ENCODE results near the gene CD244. TPM values are rescaled to one million over a fixed set of nuclear protein-coding genes. Genes with fewer than 3 reads are reported as not detected.

Gene CD244
- polyA plus RNA-seq, 3 donors, result 62.2 to 116 (median 106) TPM

- 100% methylated on average over 1 of the region's 2 CpGs for WGBS (ENCODE audit: insufficient coverage)
- H2AFZ ChIP-seq (ENCODE audit: insufficient read depth, low read depth, low read length, poor library complexity, severe bottlenecking), result no peak overlapping the region
- H3K4me1 ChIP-seq (ENCODE audit: control insufficient read depth in 1 of 2, insufficient read depth in 2 of 2, low read length in 2 of 2), result peaks cover 34 to 43% of the 10 kb centered on the region in 2 donors
- no peak overlapping the region for H3K27ac Mint-ChIP-seq
- H3K27me3 Mint-ChIP-seq (ENCODE audit: low read depth in 3 of 3), result peaks cover 0 to 2% (median 1%) of the 10 kb centered on the region in 3 donors
- H3K36me3 ChIP-seq (replicated peaks in 1 of 2; ENCODE audit: control insufficient read depth in 1 of 2, insufficient read depth in 2 of 2, low read length in 2 of 2), result peaks cover 45 to 68% of the 10 kb centered on the region in 2 donors
- peaks cover 0 to 1% (median 0%) of the 10 kb centered on the region in 7 donors for H3K9me3 Mint-ChIP-seq
- no peak overlapping the region for H3K27ac ChIP-seq (ENCODE audit: low read depth in 1 of 2, low read length in 2 of 2)
- TF ChIP-seq, protein P1, sequence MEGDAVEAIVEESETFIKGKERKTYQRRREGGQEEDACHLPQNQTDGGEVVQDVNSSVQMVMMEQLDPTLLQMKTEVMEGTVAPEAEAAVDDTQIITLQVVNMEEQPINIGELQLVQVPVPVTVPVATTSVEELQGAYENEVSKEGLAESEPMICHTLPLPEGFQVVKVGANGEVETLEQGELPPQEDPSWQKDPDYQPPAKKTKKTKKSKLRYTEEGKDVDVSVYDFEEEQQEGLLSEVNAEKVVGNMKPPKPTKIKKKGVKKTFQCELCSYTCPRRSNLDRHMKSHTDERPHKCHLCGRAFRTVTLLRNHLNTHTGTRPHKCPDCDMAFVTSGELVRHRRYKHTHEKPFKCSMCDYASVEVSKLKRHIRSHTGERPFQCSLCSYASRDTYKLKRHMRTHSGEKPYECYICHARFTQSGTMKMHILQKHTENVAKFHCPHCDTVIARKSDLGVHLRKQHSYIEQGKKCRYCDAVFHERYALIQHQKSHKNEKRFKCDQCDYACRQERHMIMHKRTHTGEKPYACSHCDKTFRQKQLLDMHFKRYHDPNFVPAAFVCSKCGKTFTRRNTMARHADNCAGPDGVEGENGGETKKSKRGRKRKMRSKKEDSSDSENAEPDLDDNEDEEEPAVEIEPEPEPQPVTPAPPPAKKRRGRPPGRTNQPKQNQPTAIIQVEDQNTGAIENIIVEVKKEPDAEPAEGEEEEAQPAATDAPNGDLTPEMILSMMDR (IDR thresholded peaks at IDR 0.05), result no peak
- H3K4me3 Mint-ChIP-seq, result no peak overlapping the region
- no peak overlapping the region for H3K9ac ChIP-seq (ENCODE audit: insufficient read depth, low read length, poor library complexity, severe bottlenecking)
- DNase-seq, result no peak
- no peaks in the 10 kb centered on the region for H3K27me3 ChIP-seq (ENCODE audit: control insufficient read depth in 2 of 2, insufficient read depth in 2 of 2, low read length in 2 of 2)
- H3K36me3 Mint-ChIP-seq, result peaks cover 65 to 89% of the 10 kb centered on the region in 2 donors
- H3K4me2 ChIP-seq (replicated peaks; ENCODE audit: extremely low read depth, low read length, poor library complexity, severe bottlenecking), result no peak overlapping the region
- H4K20me1 ChIP-seq (ENCODE audit: insufficient read depth, low read length), result peaks cover 57% of the 10 kb centered on the region
- no peak overlapping the region for H3K4me3 ChIP-seq (replicated peaks in 1 of 3; ENCODE audit: low read depth in 2 of 3, low read length in 3 of 3)
- peaks cover 21% of the 10 kb centered on the region for H3K79me2 ChIP-seq (ENCODE audit: insufficient read depth, low read length)
- peaks cover 0 to 3% of the 10 kb centered on the region in 2 donors for H3K9me3 ChIP-seq (replicated peaks in 1 of 2; ENCODE audit: control insufficient read depth in 1 of 2, insufficient read depth in 1 of 2, low read length in 2 of 2)
- H3K4me1 Mint-ChIP-seq, result peaks cover 46% of the 10 kb centered on the region
- intact Hi-C loops (cut with micrococcal nuclease), result loop anchor here in 1 of 2 donors (5.0 to 10.0 kb wide), 2 partner anchors 113 to 115 kb away; partner anchors contain the start of gene ITLN2
Observed at GRCh38 chr1:160839746-160840145, 22.9 kb downstream of the CD244 start.

DNA sequence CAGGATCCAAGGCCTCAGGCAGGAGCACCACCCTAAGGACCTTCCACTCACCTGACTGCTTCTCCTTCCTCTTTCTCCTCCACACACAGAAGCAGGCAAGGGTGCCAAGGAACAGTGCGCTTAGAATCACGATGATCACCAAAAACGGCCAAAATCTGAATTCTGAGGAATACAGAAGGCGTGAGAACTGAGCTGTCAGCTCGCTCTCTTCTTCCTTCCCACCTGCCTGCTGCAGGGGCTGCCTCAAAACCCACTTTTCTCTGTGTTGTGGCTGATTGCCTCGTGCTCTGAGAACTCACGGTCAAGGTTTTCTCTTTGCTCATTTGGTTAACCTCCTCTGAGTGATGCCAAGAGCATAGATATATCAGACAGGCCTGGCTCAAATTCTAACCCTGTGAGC is 23.8 kb downstream of the CD244 start:
- peaks cover 70 to 91% of the 10 kb centered on the region in 2 donors for H3K36me3 Mint-ChIP-seq
- Histone ChIP-seq H3K79me2 (ENCODE audit: insufficient read depth, low read length) (peaks cover 14% of the 10 kb centered on the region), H3K4me3 (replicated peaks in 1 of 3; ENCODE audit: low read depth in 2 of 3, low read length in 3 of 3) (no peak overlapping the region)

More for the DNA sequence above, 23.8 kb downstream of the CD244 start:
- H3K27me3 ChIP-seq (ENCODE audit: control insufficient read depth in 2 of 2, insufficient read depth in 2 of 2, low read length in 2 of 2), result no peaks in the 10 kb centered on the region
- H3K27ac ChIP-seq (ENCODE audit: low read depth in 1 of 2, low read length in 2 of 2), result no peak overlapping the region
- Mint-ChIP-seq H3K9me3 (peaks cover 0 to 1% (median 0%) of the 10 kb centered on the region in 7 donors), H3K27ac (no peak overlapping the region), H3K4me3 (no peak overlapping the region), H3K27me3 (ENCODE audit: low read depth in 3 of 3) (peaks cover 0 to 2% (median 1%) of the 10 kb centered on the region in 3 donors), H3K4me1 (peaks cover 41% of the 10 kb centered on the region)
- no peak overlapping the region for H3K4me2 ChIP-seq (replicated peaks; ENCODE audit: extremely low read depth, low read length, poor library complexity, severe bottlenecking)
- WGBS (ENCODE audit: insufficient coverage), result 64% methylated on average over 7 of the region's 7 CpGs
- H3K9ac ChIP-seq (ENCODE audit: insufficient read depth, low read length, poor library complexity, severe bottlenecking), result no peak overlapping the region
- peaks cover 51 to 77% of the 10 kb centered on the region in 2 donors for H3K36me3 ChIP-seq (replicated peaks in 1 of 2; ENCODE audit: control insufficient read depth in 1 of 2, insufficient read depth in 2 of 2, low read length in 2 of 2)
- H3K9me3 ChIP-seq (replicated peaks in 1 of 2; ENCODE audit: control insufficient read depth in 1 of 2, insufficient read depth in 1 of 2, low read length in 2 of 2), result no peaks in the 10 kb centered on the region
- TF ChIP-seq, protein P1 (IDR thresholded peaks at IDR 0.05), result no peak
- peaks cover 52% of the 10 kb centered on the region for H4K20me1 ChIP-seq (ENCODE audit: insufficient read depth, low read length)
- H2AFZ ChIP-seq (ENCODE audit: insufficient read depth, low read depth, low read length, poor library complexity, severe bottlenecking), result no peak overlapping the region
- H3K4me1 ChIP-seq (ENCODE audit: control insufficient read depth in 1 of 2, insufficient read depth in 2 of 2, low read length in 2 of 2), result peaks cover 31 to 38% of the 10 kb centered on the region in 2 donors
- intact Hi-C loops (cut with micrococcal nuclease), result loop anchor here in 1 of 2 donors (5.0 to 10.0 kb wide), 2 partner anchors 113 to 114 kb away; partner anchors contain the start of gene ITLN2
- no peak for DNase-seq
